Testis (tissue), 2 donors: ENCODE data around the gene TFEC.
"Not testable (repeated sequence)": the region's sequence is repeated elsewhere in the genome, so short reads cannot be mapped to it uniquely, and the experiment has no call there.

ENCODE experiments used
- CTCF ChIP-seq, 3 experiments: fragments of 450-650 bp in 2 of 3; fragments of 200-600 bp in 1 of 3; sonication (generic) in 1 of 3; IDR thresholded peaks; one replicate each; pipeline ENCODE4 v1.5.1; 2016 to 2019; ENCODE audit warnings: antibody characterized with exemption in 3 of 3, mild to moderate bottlenecking in 2 of 3, moderate library complexity in 1 of 3
- POLR2A ChIP-seq: fragments of 450-650 bp; IDR thresholded peaks from one replicate; pipeline ENCODE4 v1.6.1; 2017; ENCODE audit warnings: antibody characterized with exemption, mild to moderate bottlenecking, moderate library complexity

DNA sequence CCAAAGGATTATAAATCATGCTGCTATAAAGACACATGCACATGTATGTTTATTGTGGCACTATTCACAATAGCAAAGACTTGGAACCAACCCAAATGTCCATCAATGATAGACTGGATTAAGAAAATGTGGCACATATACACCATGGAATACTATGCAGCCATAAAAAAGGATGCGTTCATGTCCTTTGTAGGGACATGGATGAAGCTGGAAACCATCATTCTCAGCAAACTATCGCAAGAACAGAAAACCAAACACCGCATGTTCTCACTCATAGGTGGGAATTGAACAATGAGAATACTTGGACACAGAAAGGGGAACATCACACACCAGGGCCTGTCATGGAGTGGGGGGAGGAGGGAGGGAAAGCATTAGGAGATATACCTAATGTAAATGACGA, 100.4 kb downstream of the TFEC start:
- TF ChIP-seq CTCF (IDR thresholded peaks at IDR 0.05); POLR2A: not testable (repeated sequence)
